H9 (cell line): Measurements from ENCODE around the gene SLC9A9. TPM values are rescaled to one million over a fixed set of nuclear protein-coding genes. Genes with fewer than 3 reads are reported as not detected.
"Not testable (repeated sequence)": the region's sequence is repeated elsewhere in the genome, so short reads cannot be mapped to it uniquely, and the experiment has no call there.

Source experiments
- DNase-seq: peaks from one replicate; pipeline ENCODE4 v3.0.0-alpha.2; 2017
- H2AFZ ChIP-seq: one replicate; pipeline ENCODE4 v1.6.1; 2013; ENCODE audit warnings: mild to moderate bottlenecking, low read length, control low read depth, moderate library complexity
- H2AK5ac ChIP-seq: 2 replicates; pipeline ENCODE4 v1.6.1; 2013; ENCODE audit warnings: low read length, control low read depth, mixed read lengths; ENCODE audit not compliant: insufficient read length
- H2BK120ac ChIP-seq: one replicate; pipeline ENCODE4 v1.6.1; 2013; ENCODE audit warnings: low read depth, mild to moderate bottlenecking, low read length, control low read depth, inconsistent platforms; ENCODE audit not compliant: poor library complexity, severe bottlenecking
- H2BK12ac ChIP-seq: 2 replicates; pipeline ENCODE4 v1.6.1; 2013; ENCODE audit warnings: low read length, control low read depth, mixed read lengths, low read depth; ENCODE audit not compliant: insufficient read length
- H2BK15ac ChIP-seq: 2 replicates; pipeline ENCODE4 v1.6.1; 2013; ENCODE audit warnings: low read depth, low read length, control low read depth
- H2BK20ac ChIP-seq: one replicate; pipeline ENCODE4 v1.6.1; 2013; ENCODE audit warnings: low read depth, mild to moderate bottlenecking, low read length, control low read depth, inconsistent platforms; ENCODE audit not compliant: poor library complexity, severe bottlenecking
- H2BK5ac ChIP-seq: 2 replicates; pipeline ENCODE4 v1.6.1; 2013; ENCODE audit warnings: low read length, control low read depth, mixed read lengths; ENCODE audit not compliant: insufficient read length
- H3K14ac ChIP-seq: 2 replicates; pipeline ENCODE4 v1.6.1; 2013; ENCODE audit warnings: low read length, control low read depth; ENCODE audit not compliant: insufficient read depth
- H3K18ac ChIP-seq: 2 replicates; pipeline ENCODE4 v1.6.1; 2013; ENCODE audit warnings: low read depth, mild to moderate bottlenecking, mixed read lengths, low read length, control low read depth; ENCODE audit not compliant: insufficient read length
- H3K23ac ChIP-seq: 2 replicates; pipeline ENCODE4 v1.6.1; 2013; ENCODE audit warnings: low read length, control low read depth, mixed read lengths, low read depth; ENCODE audit not compliant: insufficient read length
- H3K23me2 ChIP-seq: 2 replicates; pipeline ENCODE4 v1.6.1; 2013; ENCODE audit warnings: low read depth, mild to moderate bottlenecking, mixed read lengths, low read length, control low read depth; ENCODE audit not compliant: insufficient read length, poor library complexity, severe bottlenecking
- H3K27ac ChIP-seq: 2 replicates; pipeline ENCODE4 v1.5.1; 2013; ENCODE audit warnings: low read length, control low read depth, mixed read lengths, low read depth; ENCODE audit not compliant: insufficient read length
- H3K27me3 ChIP-seq: 2 replicates; pipeline ENCODE4 v1.6.1; 2013; ENCODE audit warnings: low read length, control low read depth, inconsistent platforms; ENCODE audit not compliant: insufficient read depth
- H3K4ac ChIP-seq: 2 replicates; pipeline ENCODE4 v1.6.1; 2013; ENCODE audit warnings: low read depth, mild to moderate bottlenecking, control low read depth, inconsistent platforms, low read length, moderate library complexity
- H3K4me1 ChIP-seq: 2 replicates; pipeline ENCODE4 v1.6.1; 2013; ENCODE audit warnings: low read length, control low read depth, inconsistent platforms; ENCODE audit not compliant: insufficient read depth
- H3K4me2 ChIP-seq: 2 replicates; pipeline ENCODE4 v1.6.1; 2013; ENCODE audit warnings: low read length, control low read depth, mixed read lengths; ENCODE audit not compliant: insufficient read length, insufficient read depth
- H3K56ac ChIP-seq: 2 replicates; pipeline ENCODE4 v1.6.1; 2013; ENCODE audit warnings: low read depth, mild to moderate bottlenecking, mixed read lengths, low read length, control low read depth; ENCODE audit not compliant: insufficient read length
- H3K79me1 ChIP-seq: 2 replicates; pipeline ENCODE4 v1.6.1; 2013; ENCODE audit warnings: low read depth, mild to moderate bottlenecking, moderate library complexity, low read length, control low read depth, inconsistent platforms; ENCODE audit not compliant: insufficient read depth, poor library complexity, severe bottlenecking
- H3K79me2 ChIP-seq: 2 replicates; pipeline ENCODE4 v1.6.1; 2013; ENCODE audit warnings: low read length, control low read depth, inconsistent platforms; ENCODE audit not compliant: insufficient read depth
- H3K9ac ChIP-seq: 2 replicates; pipeline ENCODE4 v1.6.1; 2013; ENCODE audit warnings: low read length, control low read depth, mixed read lengths; ENCODE audit not compliant: insufficient read length; ENCODE audit errors: extremely low read depth
- H3K9me3 ChIP-seq: one replicate; pipeline ENCODE4 v1.6.1; 2013; ENCODE audit warnings: low read depth, low read length, inconsistent platforms; ENCODE audit not compliant: control insufficient read depth
- H3T11ph ChIP-seq: one replicate; pipeline ENCODE4 v1.6.1; 2013; ENCODE audit warnings: mild to moderate bottlenecking, low read length, control low read depth, inconsistent platforms
- H4K20me1 ChIP-seq: one replicate; pipeline ENCODE4 v1.6.1; 2013; ENCODE audit not compliant: control insufficient read depth, insufficient read length, insufficient read depth
- H4K5ac ChIP-seq: 2 replicates; pipeline ENCODE4 v1.6.1; 2013; ENCODE audit warnings: low read depth, mild to moderate bottlenecking, mixed read lengths, low read length, control low read depth; ENCODE audit not compliant: insufficient read length
- H4K8ac ChIP-seq: replicated peaks from 2 replicates; pipeline ENCODE4 v1.6.1; 2013; ENCODE audit warnings: low read length, control low read depth, mixed read lengths, low read depth; ENCODE audit not compliant: insufficient read length
- H4K91ac ChIP-seq: 2 replicates; pipeline ENCODE4 v1.6.1; 2013; ENCODE audit warnings: low read depth, mild to moderate bottlenecking, moderate library complexity, mixed read lengths, low read length, control low read depth; ENCODE audit not compliant: insufficient read length
- H3K27ac Mint-ChIP-seq, 3 experiments: 2 replicates in 2 of 3; 3 replicates in 1 of 3; pipeline ENCODE4 v1.8.0; 2020 to 2021; ENCODE audit warnings: mixed read lengths in 3 of 3, mild to moderate bottlenecking in 1 of 3, moderate library complexity in 1 of 3
- H3K27me3 Mint-ChIP-seq: 2 replicates; pipeline ENCODE4 v1.8.0; 2021; ENCODE audit warnings: low read depth, mild to moderate bottlenecking, moderate library complexity, mixed read lengths
- H3K36me3 Mint-ChIP-seq, 3 experiments: 2 replicates in 2 of 3; 3 replicates in 1 of 3; pipeline ENCODE4 v1.8.0; 2020 to 2021; ENCODE audit warnings: low read depth in 3 of 3, mixed read lengths in 3 of 3; ENCODE audit not compliant: insufficient read depth in 1 of 3
- H3K4me1 Mint-ChIP-seq, 2 experiments: 2 replicates each; pipeline ENCODE4 v1.8.0; 2020; ENCODE audit warnings: mixed read lengths in 2 of 2
- H3K4me3 Mint-ChIP-seq, 2 experiments: 2 replicates in 1 of 2; 3 replicates in 1 of 2; pipeline ENCODE4 v1.8.0; 2020 to 2021; ENCODE audit warnings: mild to moderate bottlenecking in 2 of 2, mixed read lengths in 2 of 2, moderate library complexity in 1 of 2
- H3K9me3 Mint-ChIP-seq, 2 experiments: 2 replicates in 1 of 2; 3 replicates in 1 of 2; pipeline ENCODE4 v1.8.0; 2020; ENCODE audit warnings: mild to moderate bottlenecking in 2 of 2, mixed read lengths in 2 of 2, moderate library complexity in 1 of 2
- WGBS: extraction: QIAGEN DNeasy Blood & Tissue Kit; methylation state at CpG from one replicate; pipeline ENCODE4 v1.1.7; 2013; ENCODE audit warnings: missing lambda C conversion rate, low lambda C conversion rate, mixed read lengths; ENCODE audit not compliant: insufficient read length; ENCODE audit errors: extremely low coverage; 5-methylcytosine and 5-hydroxymethylcytosine counted together
- total RNA-seq: library from RNA; stranded (reverse); gene quantifications from 2 replicates; pipeline ENCODE4 v1.2.1, GENCODE V29; 2021
- TF ChIP-seq, protein P1 (sequence below): fragments of 200-600 bp; sonication (generic); conservative IDR thresholded peaks from 3 replicates; pipeline ENCODE4 v1.8.0; 2021; ENCODE audit warnings: antibody characterized with exemption, mild to moderate bottlenecking

Gene SLC9A9
- total RNA-seq, 1 experiment from 2014 or later = 0.35 TPM

GRCh38 chr3:143280984-143281383 lies 567.3 kb downstream of the SLC9A9 start:
- H3K56ac ChIP-seq = no peak overlapping the region
- no peak overlapping the region for H3T11ph ChIP-seq
- H2BK12ac ChIP-seq = no peak overlapping the region
- no peak overlapping the region for H3K4me2 ChIP-seq
- H2BK20ac ChIP-seq = no peak overlapping the region
- TF ChIP-seq, protein P1, sequence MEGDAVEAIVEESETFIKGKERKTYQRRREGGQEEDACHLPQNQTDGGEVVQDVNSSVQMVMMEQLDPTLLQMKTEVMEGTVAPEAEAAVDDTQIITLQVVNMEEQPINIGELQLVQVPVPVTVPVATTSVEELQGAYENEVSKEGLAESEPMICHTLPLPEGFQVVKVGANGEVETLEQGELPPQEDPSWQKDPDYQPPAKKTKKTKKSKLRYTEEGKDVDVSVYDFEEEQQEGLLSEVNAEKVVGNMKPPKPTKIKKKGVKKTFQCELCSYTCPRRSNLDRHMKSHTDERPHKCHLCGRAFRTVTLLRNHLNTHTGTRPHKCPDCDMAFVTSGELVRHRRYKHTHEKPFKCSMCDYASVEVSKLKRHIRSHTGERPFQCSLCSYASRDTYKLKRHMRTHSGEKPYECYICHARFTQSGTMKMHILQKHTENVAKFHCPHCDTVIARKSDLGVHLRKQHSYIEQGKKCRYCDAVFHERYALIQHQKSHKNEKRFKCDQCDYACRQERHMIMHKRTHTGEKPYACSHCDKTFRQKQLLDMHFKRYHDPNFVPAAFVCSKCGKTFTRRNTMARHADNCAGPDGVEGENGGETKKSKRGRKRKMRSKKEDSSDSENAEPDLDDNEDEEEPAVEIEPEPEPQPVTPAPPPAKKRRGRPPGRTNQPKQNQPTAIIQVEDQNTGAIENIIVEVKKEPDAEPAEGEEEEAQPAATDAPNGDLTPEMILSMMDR = no peak
- no peaks in the 10 kb centered on the region for H3K4me1 Mint-ChIP-seq
- H4K8ac ChIP-seq = no peak overlapping the region
- no peaks in the 10 kb centered on the region for H3K23me2 ChIP-seq
- H3K9me3 Mint-ChIP-seq = no peaks in the 10 kb centered on the region
- H3K27me3 ChIP-seq = no peaks in the 10 kb centered on the region
- H3K4me1 ChIP-seq = no peaks in the 10 kb centered on the region
- no peak overlapping the region for H3K18ac ChIP-seq
- H3K9ac ChIP-seq = no peak overlapping the region
- H2AK5ac ChIP-seq = no peak overlapping the region
- H3K4ac ChIP-seq = no peak overlapping the region
- no peaks in the 10 kb centered on the region for H3K79me2 ChIP-seq
- DNase-seq = no peak
- no peak overlapping the region for H4K91ac ChIP-seq
- H3K23ac ChIP-seq = no peak overlapping the region
- no peak overlapping the region for H3K4me3 Mint-ChIP-seq
- H2BK15ac ChIP-seq = no peak overlapping the region
- no CpG with 5 or more reads among the region's 2 CpGs for WGBS
- H3K9me3 ChIP-seq = no peaks in the 10 kb centered on the region
- H3K14ac ChIP-seq = no peak overlapping the region
- no peak overlapping the region for H2BK5ac ChIP-seq
- no peak overlapping the region for H3K27ac ChIP-seq
- no peak overlapping the region for H4K5ac ChIP-seq
- no peaks in the 10 kb centered on the region for H3K27me3 Mint-ChIP-seq
- H3K27ac Mint-ChIP-seq = no peak overlapping the region
- no peaks in the 10 kb centered on the region for H3K79me1 ChIP-seq
- H3K36me3 Mint-ChIP-seq = no peaks in the 10 kb centered on the region
- H2BK120ac ChIP-seq = no peak overlapping the region
- H4K20me1 ChIP-seq = no peaks in the 10 kb centered on the region
- no peak overlapping the region for H2AFZ ChIP-seq

GRCh38 chr3:143279567-143279966 lies 568.7 kb downstream of the SLC9A9 start:
- no CpG with 5 or more reads among the region's 5 CpGs for WGBS
- H3K4me1 Mint-ChIP-seq, H3K79me1 ChIP-seq: not testable (repeated sequence)

More at GRCh38 chr3:143279567-143279966, 568.7 kb downstream of the SLC9A9 start:
- not testable (repeated sequence) for H4K5ac ChIP-seq, H3K4me3 Mint-ChIP-seq, H3K9me3 ChIP-seq, H2BK120ac ChIP-seq, H2BK12ac ChIP-seq, H3K27ac Mint-ChIP-seq, H3K27me3 ChIP-seq, H3K9me3 Mint-ChIP-seq, H3K27ac ChIP-seq, H4K20me1 ChIP-seq, H4K8ac ChIP-seq, DNase-seq, H3K4ac ChIP-seq, H2BK5ac ChIP-seq, H2BK20ac ChIP-seq, H2AK5ac ChIP-seq, H3K36me3 Mint-ChIP-seq, H4K91ac ChIP-seq, H3K18ac ChIP-seq, H3K56ac ChIP-seq, H3K4me1 ChIP-seq, H3K9ac ChIP-seq, H3K27me3 Mint-ChIP-seq, H3T11ph ChIP-seq, H2AFZ ChIP-seq, H2BK15ac ChIP-seq, H3K14ac ChIP-seq, H3K4me2 ChIP-seq, H3K23me2 ChIP-seq, H3K23ac ChIP-seq, H3K79me2 ChIP-seq
